ENCODE measurements around the gene FBXO39. TPM values are rescaled to one million over a fixed set of nuclear protein-coding genes. Genes with fewer than 3 reads are reported as not detected.
"Not testable (repeated sequence)": the region's sequence is repeated elsewhere in the genome, so short reads cannot be mapped to it uniquely, and the experiment has no call there.

The FBXO39 gene
- polyA plus RNA-seq, 10 donors = 0.12 to 0.54 (median 0.19) TPM; not detected in 2

- no peak for DNase-seq
Observed at GRCh38 chr17:6789146-6789545, 13.1 kb downstream of the FBXO39 start.

DNA sequence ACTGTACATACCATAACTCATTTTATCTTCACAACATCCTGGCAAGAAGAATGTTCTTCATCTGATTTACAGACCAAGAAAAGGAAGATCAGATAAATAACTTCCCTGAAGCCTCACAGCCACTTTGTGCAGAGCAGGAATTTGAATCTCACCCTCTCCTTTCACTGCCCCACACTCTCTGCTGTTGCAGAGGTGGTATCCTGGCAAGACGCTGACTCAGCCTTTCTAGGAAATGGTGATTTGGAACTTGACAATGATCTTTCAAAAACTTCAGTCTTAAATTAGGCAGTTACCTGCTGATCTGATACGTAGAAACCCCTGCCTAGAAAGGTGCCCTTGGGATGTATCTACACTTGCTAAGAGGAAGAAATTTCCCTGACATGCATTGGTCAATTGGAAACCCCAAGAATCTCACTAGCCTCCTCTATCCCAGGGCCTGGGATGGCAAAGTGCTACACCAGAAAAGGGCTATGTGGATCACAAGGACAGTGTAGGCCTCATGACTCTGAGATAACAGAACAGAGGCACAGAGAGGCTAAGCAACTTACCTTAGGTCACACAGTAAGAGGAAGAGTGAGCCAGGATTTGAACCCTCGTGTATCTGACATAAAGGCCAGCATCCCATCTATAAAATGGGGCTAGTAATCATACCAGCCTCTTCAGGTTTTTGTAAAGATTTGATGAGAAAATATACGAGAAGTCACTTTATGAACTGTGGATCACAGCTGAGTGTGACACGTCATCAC, 17.9 kb downstream of the FBXO39 start:
- no peak for DNase-seq

DNA sequence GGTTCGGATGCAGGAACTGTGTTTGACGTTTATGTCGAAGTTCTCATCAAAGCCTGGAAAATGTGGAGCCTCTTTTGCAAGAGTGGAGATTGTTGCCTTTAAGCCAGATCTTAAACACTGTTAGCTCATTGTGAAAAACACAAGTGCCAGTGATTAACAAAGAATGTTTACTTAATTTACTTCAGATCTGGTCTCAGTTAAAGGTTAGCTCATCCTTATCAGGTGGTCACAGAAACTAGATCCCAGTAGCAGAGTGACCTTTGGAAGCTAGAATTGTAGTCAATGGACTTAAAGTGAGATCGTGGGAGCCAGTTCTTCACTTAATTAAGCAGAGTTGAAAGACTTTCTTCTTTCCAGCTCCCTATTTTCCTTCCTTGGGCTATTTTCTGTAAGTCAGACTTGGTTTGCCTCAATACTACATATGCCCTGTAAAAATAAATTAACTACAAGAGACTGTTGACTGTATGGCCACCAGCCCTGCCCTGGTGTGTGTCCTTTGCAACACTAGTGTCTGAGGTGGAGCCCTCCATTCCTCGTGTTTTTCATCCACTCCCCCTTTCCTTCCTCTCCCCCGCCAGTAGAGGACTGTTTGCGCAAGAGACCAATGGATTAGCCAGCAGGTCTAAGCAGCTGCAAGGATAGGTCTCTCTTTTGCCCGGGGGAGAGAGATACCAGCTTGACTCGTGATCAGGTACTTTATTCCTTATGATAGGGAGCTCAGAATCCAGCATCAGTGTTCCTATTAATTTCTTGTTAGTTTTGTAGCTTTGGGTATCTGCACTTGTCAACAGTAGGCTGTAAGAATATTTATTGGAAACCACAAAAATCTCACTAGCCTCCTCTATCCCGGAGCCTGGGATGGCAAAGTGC, 20.2 kb downstream of the FBXO39 start:
- no peak for DNase-seq

GRCh38 chr17:6796887-6797490, 21.0 kb downstream of the FBXO39 start:
- no peak for DNase-seq

GRCh38 chr17:6797718-6798351, 21.8 kb downstream of the FBXO39 start:
- no peak for DNase-seq

GRCh38 chr17:6799738-6800137, 23.7 kb downstream of the FBXO39 start:
- no peak for DNase-seq

DNA sequence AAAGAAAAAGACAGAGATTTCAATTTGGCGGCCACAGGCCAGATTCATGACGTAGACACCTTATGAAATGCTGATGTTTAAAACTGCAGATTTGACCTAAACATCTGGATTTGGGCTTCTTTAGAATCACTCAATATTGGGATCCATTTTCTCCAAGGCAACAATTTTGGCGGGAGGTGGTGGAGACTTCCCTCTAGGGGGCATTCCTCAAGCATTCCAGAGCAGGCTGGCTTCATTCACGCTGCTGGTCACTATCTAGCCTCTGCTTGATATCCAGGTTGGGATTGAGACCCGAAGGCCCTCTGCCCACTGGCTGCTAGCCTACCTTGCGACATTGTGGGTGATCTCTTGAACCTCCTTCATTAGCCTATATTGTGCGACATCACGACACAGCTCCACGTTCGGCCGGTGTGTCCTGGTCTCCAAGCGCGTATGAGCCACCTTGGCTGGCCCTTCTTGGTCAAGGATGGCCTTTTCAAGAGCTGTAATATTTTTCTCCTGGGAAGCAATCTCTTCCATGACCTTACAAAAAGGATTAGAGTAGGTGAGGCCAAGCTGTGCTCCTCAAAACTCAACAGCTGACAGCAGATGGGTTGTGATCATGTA, 24.5 kb downstream of the FBXO39 start:
- no peak for DNase-seq

DNA sequence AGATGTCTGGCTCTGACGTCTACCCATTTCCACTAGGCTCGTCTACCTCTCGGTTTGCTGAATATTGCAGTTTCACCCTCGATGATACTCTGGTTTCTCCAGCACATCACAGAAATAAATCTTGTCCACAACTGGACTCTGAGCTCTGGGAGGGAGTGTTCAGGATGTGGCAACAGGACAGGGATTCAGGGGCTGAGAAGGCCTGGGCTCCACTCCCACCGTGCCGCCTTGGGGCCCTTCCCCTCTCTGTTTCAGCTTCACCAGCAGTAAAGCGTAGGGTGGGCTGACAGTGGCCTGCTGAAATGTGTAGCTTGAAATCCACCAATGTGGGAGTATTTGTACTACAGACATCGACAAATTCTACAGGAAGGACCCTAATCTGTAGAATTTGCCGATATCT, 35.5 kb downstream of the FBXO39 start:
- no peak for DNase-seq

DNA sequence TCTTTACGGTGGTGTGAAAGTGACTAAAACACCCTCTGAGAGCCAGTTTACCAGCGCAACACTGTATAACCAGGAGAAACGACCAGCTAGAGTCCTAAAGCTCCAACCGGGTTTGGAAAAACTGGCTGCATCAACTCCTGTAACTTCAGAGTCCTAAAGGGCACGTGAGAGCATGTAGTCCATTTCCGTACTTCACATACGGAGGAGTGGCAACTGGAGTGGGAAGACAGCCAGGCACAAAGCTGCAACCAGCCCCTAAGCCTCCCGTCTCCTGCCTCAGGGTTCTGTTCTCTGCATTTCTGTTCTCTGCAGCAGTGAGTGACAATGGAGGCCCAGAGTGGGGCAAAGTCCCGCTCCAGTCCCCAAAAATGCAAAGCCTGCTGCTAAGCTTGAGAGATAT, 36.3 kb downstream of the FBXO39 start:
- DNase-seq = no peak

DNA sequence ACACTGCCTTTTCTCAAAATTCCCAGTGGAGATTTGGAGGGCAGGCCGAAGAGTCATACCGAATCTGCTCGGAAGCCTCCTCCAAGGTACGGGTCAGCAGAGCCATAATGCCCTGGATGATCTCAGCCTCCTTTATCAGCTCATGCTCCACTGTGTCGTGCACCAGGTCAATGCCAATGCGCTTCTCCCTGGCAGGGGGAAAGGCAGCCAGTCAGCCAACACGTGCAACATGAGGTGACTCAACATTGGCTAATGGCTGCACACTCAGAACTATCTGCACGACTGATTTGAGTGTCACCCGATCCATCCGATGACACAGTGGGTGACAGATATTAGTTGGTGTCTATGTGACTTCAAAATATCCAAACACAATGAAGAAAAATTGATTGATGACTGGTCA, 39.8 kb downstream of the FBXO39 start:
- DNase-seq = no peak

GRCh38 chr17:6816368-6816767, 40.4 kb downstream of the FBXO39 start:
- DNase-seq = not testable (repeated sequence)

- no peak for DNase-seq
Observed at GRCh38 chr17:6818938-6819337, 42.9 kb downstream of the FBXO39 start.

- DNase-seq = no peak
Observed at GRCh38 chr17:6823011-6823442, 47.0 kb downstream of the FBXO39 start.

DNA sequence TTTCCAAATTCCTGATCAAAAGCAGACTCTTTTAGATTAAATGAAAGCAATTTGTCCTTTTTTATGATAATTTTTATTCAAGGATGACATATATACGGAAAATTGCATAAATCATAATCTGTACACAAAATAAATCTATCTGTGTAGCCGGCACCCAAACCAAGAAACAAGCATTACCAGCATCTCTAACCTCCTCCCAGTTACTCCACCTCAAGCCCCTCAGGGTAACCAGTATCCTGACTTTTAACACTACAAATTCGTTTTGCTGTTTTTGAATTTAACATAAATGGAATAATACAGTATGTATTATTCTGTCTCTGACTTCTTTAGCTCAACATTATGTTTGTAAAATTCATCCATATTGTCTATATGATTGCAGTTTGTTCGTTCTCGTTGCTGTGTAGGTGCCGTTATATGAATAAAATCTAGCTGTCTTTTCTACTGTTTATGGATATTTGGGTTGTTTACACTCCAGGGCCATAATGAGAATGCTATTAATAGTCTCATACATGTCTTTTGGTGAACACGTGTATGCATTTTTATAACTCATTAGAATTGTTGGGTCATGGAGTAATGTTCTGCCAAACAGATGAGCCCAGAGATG, 54.5 kb downstream of the FBXO39 start:
- no peak for DNase-seq

DNA sequence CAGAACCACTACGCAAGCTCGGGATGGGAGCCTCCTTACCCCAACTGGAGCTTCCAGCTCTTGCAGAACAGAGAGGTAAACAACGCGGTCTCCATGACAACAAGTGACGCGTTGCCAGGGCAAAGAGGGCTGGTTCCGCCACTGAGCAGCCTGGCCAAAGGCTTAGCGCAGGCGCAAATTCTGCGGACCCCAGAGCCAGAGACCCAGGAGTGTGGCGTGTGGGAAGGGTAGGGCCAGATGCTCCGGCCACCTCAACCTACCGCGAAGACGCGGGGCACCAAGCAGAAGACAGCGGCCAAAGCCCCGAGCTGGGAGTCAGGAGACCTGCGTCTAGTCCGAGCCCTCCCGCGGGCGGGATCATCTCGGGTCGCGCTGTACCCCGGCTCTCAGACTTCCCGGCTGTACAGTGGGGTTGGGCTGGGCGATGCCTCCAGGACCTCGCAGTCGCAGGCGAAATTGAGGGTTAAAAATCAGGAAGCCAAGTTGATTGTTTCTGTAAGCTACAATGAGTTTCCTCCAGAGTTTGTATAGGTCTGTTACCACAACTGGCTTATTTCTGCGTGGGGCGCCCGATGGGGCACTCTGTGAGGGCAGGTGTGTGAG, 55.7 kb downstream of the FBXO39 start, which contains the start of gene TEKT1:
Gene TEKT1 (minus strand): TSS at position 69 of the 603 bp plus-strand sequence. CDS start 1,353 bp downstream, outside the sequence.
- DNase-seq = peak; percentile 36 to 82 (median 64)

Other genes with a start within 250 kb of the FBXO39 start
- 1 to 10 TPM; 3.1 to 5.5 (median 4.6) TPM for gene PITPNM3, start 219.7 kb upstream of the FBXO39 start, polyA plus RNA-seq (ENCODE audit: insufficient read length in 10 of 10)
- 10 to 100 TPM in 8 of 10 donors, 1 to 10 TPM in 2; 8.9 to 17.7 (median 11.8) TPM for gene KIAA0753, start 135.5 kb upstream of the FBXO39 start, polyA plus RNA-seq (ENCODE audit: insufficient read length in 10 of 10)
- gene TXNDC17, start 135.2 kb upstream of the FBXO39 start, polyA plus RNA-seq (ENCODE audit: insufficient read length in 10 of 10) = 10 to 100 TPM; 45.2 to 74.2 (median 52.4) TPM
- 10 to 100 TPM; 12.8 to 16.8 (median 15.7) TPM for gene MED31, start 124.6 kb upstream of the FBXO39 start, polyA plus RNA-seq (ENCODE audit: insufficient read length in 10 of 10)
- 1 to 10 TPM; 2.0 to 4.8 (median 3.3) TPM for gene C17orf100, start 124.5 kb upstream of the FBXO39 start, polyA plus RNA-seq (ENCODE audit: insufficient read length in 10 of 10)
- gene SLC13A5, start 62.8 kb upstream of the FBXO39 start, polyA plus RNA-seq (ENCODE audit: insufficient read length in 10 of 10) = under 1 TPM in 8 of 10 donors, not detected in 2; 0.05 to 0.25 (median 0.14) TPM
- 10 to 100 TPM in 3 of 10 donors, 1 to 10 TPM in 7; 4.0 to 23.7 (median 7.5) TPM for gene XAF1, start 20.2 kb upstream of the FBXO39 start, polyA plus RNA-seq (ENCODE audit: insufficient read length in 10 of 10)
- gene TEKT1, start 55.5 kb downstream of the FBXO39 start, polyA plus RNA-seq (ENCODE audit: insufficient read length in 10 of 10) = under 1 TPM in 2 of 10 donors, not detected in 8; 0.24 to 0.26 TPM
- gene ALOX12, start 219.8 kb downstream of the FBXO39 start, polyA plus RNA-seq (ENCODE audit: insufficient read length in 10 of 10) = 1 to 10 TPM in 7 of 10 donors, under 1 TPM in 3; 0.77 to 1.4 (median 1.1) TPM
- 100 to 1,000 TPM; 101 to 126 (median 111) TPM for gene RNASEK, start 236.4 kb downstream of the FBXO39 start, polyA plus RNA-seq (ENCODE audit: insufficient read length in 10 of 10)
- gene BCL6B, start 246.8 kb downstream of the FBXO39 start, polyA plus RNA-seq (ENCODE audit: insufficient read length in 10 of 10) = 10 to 100 TPM; 15.5 to 25.4 (median 19.1) TPM